ENCODE measurements around the gene FUT1.

DNA sequence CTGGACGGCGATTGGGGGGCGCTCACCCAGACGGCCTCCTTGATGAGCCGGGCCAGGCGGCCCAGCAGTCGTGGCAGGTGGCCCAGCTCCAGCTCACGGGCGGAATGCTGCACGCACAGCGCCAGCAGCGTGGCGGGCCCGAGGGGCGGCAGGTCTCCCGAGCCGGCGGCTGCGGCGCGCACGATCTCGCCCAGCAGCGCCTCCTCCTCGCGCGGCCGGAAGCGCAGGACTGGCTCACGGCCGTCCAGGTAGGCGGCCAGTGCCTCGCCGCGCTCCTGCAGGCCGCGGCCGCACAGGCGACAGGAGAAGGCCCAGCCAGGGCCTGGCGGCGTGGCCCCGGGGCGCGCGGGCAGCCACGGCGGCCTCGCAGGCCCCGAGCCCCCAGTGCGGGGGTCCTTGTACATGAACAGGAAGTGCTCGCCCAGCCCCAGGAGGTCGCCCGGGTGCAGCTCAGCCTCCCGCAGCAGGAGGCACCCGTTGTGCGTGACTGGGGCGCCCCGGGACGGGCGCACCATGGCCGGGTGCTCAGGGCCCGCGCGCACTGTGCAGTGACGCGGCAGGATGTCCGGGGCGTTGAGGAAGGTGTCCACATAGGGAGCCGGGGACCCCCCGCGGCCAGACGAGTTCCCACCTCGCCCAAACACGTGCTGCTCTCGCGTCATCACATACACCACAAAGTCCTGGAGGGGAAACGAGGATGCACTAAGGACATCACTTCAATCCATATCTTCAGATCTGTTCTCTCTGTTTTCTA is 23.4 kb downstream of the FUT1 start:
- TF ChIP-seq, protein P1, sequence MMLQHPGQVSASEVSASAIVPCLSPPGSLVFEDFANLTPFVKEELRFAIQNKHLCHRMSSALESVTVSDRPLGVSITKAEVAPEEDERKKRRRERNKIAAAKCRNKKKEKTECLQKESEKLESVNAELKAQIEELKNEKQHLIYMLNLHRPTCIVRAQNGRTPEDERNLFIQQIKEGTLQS (CRISPR knock-in tag; conservative IDR thresholded peaks at IDR 0.05) = no peak
- TF ChIP-seq E2F1 (CRISPR knock-in tag; IDR thresholded peaks at IDR 0.05) = no peak
- no peak for TF ChIP-seq KAT7 (CRISPR knock-in tag; IDR thresholded peaks at IDR 0.05; ENCODE audit: borderline replicate concordance)
- TF ChIP-seq NR3C1 (CRISPR knock-in tag; conservative IDR thresholded peaks at IDR 0.05; ENCODE audit: low read depth) = no peak
- TF ChIP-seq ZBTB21 (CRISPR knock-in tag; IDR thresholded peaks at IDR 0.05; ENCODE audit: borderline replicate concordance) = no peak
- TF ChIP-seq, protein P2, sequence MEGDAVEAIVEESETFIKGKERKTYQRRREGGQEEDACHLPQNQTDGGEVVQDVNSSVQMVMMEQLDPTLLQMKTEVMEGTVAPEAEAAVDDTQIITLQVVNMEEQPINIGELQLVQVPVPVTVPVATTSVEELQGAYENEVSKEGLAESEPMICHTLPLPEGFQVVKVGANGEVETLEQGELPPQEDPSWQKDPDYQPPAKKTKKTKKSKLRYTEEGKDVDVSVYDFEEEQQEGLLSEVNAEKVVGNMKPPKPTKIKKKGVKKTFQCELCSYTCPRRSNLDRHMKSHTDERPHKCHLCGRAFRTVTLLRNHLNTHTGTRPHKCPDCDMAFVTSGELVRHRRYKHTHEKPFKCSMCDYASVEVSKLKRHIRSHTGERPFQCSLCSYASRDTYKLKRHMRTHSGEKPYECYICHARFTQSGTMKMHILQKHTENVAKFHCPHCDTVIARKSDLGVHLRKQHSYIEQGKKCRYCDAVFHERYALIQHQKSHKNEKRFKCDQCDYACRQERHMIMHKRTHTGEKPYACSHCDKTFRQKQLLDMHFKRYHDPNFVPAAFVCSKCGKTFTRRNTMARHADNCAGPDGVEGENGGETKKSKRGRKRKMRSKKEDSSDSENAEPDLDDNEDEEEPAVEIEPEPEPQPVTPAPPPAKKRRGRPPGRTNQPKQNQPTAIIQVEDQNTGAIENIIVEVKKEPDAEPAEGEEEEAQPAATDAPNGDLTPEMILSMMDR (IDR thresholded peaks at IDR 0.05) = no peak
- TF ChIP-seq IRF2 (CRISPR knock-in tag; IDR thresholded peaks at IDR 0.05; ENCODE audit: borderline replicate concordance, low read depth) = no peak
- no peak for TF ChIP-seq EMX1 (CRISPR knock-in tag; IDR thresholded peaks at IDR 0.05)
- TF ChIP-seq RELA (CRISPR knock-in tag; IDR thresholded peaks at IDR 0.05; ENCODE audit: borderline replicate concordance) = no peak
